ENCODE data around the gene RPS19BP1.
A peak's percentile ranks its signal among the peaks of the same experiment; 100 is the strongest.

Gene RPS19BP1

DNA sequence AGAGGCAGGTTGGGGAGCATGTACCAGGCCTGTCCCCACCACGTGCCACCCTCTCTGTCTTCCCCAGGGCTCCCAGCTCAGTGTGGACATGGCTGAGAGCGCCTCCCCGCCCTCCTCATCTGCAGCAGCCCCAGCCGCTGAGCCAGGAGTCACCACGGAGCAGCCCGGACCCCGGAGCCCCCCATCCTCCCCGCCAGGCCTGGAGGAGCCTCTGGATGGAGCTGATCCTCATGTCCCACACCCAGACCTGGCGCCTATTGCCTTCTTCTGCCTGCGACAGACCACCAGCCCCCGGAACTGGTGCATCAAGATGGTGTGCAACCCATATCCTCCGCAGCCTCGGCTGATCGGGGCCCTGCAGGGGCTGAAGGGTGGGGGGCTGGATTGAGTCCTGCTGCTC, 38.1 kb upstream of the RPS19BP1 start, which contains the start of gene CACNA1I:
TSS of gene CACNA1I (plus strand) at position 89 of the 400 bp plus-strand sequence. CDS start at position 89, 0 bp downstream.
- no peak for DNase-seq (ENCODE audit: insufficient read length, low spot score)
- TF ChIP-seq SPI1 (IDR thresholded peaks at IDR 0.05; ENCODE audit: low read depth, low read length) (no peak), POLR2A (IDR thresholded peaks at IDR 0.05; ENCODE audit: low read depth, low read length) (no peak), TAF1 (IDR thresholded peaks at IDR 0.05; ENCODE audit: low read depth, low read length) (no peak), POLR2AphosphoS5 (IDR thresholded peaks at IDR 0.05; ENCODE audit: low read depth, low read length) (no peak), POU2F2 (IDR thresholded peaks at IDR 0.05; ENCODE audit: low read depth, low read length) (no peak), PAX5 (IDR thresholded peaks at IDR 0.05; ENCODE audit: insufficient read depth, low read length, severe bottlenecking) (no peak)
- no peak for FAIRE-seq

DNA sequence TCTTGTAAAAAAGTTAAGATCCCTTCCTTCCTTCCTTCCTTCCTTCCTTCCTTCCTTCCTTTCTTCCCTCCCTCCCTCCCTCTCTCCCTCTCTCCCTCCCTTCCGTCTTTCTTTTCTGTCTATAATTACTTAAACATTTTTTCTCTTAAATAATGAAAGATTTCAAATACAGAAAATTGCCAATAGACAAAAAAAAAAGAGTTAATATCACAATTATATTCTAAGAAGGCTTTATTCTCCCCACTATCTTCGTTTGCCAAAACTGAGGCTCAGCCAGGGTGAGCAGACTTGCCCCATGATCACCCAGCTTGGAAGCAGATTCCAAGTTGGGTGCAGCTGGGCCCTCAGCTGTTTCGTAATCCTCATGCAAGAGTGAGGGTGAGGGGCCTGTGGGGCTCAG, 37.7 kb upstream of the RPS19BP1 start:
- FAIRE-seq (no peak), DNase-seq (ENCODE audit: insufficient read length, low spot score) (no peak)

DNA sequence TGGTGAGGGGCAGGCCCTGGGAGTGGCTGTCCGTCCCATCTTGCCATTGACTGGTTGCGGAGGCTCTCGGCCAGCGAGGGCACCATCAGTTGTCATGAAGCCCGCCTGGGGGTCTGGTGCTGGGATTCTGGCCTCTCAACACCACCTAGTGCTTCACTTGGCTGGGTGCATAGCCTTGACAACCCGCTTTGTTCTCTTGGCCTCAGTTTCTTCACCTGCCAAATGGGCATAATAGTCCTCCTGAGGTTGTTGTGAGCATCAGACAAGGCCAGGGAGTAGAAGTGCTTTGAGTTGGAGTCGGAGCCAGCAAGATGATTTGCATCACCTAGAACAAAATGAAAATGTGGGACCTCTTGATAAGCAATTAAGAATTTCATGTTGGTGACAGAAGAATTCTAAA, 36.5 kb upstream of the RPS19BP1 start:
- no peak for TF ChIP-seq POU2F2 (IDR thresholded peaks at IDR 0.05; ENCODE audit: low read depth, low read length)
- no peak for TF ChIP-seq POLR2A (IDR thresholded peaks at IDR 0.05; ENCODE audit: low read depth, low read length)
- no peak for TF ChIP-seq POLR2AphosphoS5 (IDR thresholded peaks at IDR 0.05; ENCODE audit: low read depth, low read length)
- TF ChIP-seq TAF1 (IDR thresholded peaks at IDR 0.05; ENCODE audit: low read depth, low read length) = no peak
- no peak for TF ChIP-seq PAX5 (IDR thresholded peaks at IDR 0.05; ENCODE audit: insufficient read depth, low read length, severe bottlenecking)
- TF ChIP-seq SPI1 (IDR thresholded peaks at IDR 0.05; ENCODE audit: low read depth, low read length) = no peak
- no peak for DNase-seq (ENCODE audit: insufficient read length, low spot score)
- no peak for FAIRE-seq

More for the DNA sequence above, 37.7 kb upstream of the RPS19BP1 start:
- no peak for TF ChIP-seq POLR2AphosphoS5 (IDR thresholded peaks at IDR 0.05; ENCODE audit: low read depth, low read length)
- TF ChIP-seq POU2F2 (IDR thresholded peaks at IDR 0.05; ENCODE audit: low read depth, low read length) = no peak
- no peak for TF ChIP-seq TAF1 (IDR thresholded peaks at IDR 0.05; ENCODE audit: low read depth, low read length)
- TF ChIP-seq SPI1 (IDR thresholded peaks at IDR 0.05; ENCODE audit: low read depth, low read length) = no peak
- no peak for TF ChIP-seq PAX5 (IDR thresholded peaks at IDR 0.05; ENCODE audit: insufficient read depth, low read length, severe bottlenecking)
- no peak for TF ChIP-seq POLR2A (IDR thresholded peaks at IDR 0.05; ENCODE audit: low read depth, low read length)

DNA sequence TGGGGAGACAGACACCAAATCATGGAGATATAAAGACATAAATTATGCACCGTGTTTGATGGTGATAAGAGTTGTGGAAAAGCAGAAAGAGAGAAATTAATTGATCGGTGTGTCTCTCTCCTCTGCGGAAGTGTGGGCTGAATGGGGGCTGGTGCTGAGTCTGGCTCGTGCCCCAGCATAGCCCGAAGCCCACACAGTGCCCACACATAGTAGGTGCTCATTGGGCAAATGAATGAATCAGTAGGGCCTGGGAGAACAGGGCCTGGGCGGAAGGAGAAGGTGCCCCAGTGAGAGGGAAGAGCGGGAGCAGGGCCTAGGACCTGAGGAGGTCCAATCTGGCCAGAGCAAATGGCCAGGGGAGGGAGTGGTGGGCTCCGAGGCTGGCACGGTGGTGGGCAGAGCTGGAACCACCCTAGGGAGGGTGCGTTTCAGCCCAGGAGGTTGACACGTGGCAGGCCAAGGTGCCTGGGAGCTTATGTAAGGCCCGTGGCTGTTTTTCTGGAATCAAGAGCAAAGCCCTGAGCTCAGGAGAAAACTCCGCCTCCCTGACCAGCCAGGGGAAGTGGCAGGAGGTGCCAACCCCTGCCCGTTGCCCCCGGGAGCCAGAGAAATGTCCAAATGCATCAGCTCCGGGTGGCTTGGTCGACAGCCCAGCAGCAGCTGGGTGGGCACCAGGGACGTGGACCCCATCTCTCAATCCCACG, 35.9 kb upstream of the RPS19BP1 start:
- DNase-seq (ENCODE audit: insufficient read length, low spot score) = no peak
- no peak for FAIRE-seq
- TF ChIP-seq POLR2A (IDR thresholded peaks at IDR 0.05; ENCODE audit: low read depth, low read length) (no peak), POU2F2 (IDR thresholded peaks at IDR 0.05; ENCODE audit: low read depth, low read length) (no peak), POLR2AphosphoS5 (IDR thresholded peaks at IDR 0.05; ENCODE audit: low read depth, low read length) (no peak), PAX5 (IDR thresholded peaks at IDR 0.05; ENCODE audit: insufficient read depth, low read length, severe bottlenecking) (no peak), TAF1 (IDR thresholded peaks at IDR 0.05; ENCODE audit: low read depth, low read length) (no peak), SPI1 (IDR thresholded peaks at IDR 0.05; ENCODE audit: low read depth, low read length) (no peak)

DNA sequence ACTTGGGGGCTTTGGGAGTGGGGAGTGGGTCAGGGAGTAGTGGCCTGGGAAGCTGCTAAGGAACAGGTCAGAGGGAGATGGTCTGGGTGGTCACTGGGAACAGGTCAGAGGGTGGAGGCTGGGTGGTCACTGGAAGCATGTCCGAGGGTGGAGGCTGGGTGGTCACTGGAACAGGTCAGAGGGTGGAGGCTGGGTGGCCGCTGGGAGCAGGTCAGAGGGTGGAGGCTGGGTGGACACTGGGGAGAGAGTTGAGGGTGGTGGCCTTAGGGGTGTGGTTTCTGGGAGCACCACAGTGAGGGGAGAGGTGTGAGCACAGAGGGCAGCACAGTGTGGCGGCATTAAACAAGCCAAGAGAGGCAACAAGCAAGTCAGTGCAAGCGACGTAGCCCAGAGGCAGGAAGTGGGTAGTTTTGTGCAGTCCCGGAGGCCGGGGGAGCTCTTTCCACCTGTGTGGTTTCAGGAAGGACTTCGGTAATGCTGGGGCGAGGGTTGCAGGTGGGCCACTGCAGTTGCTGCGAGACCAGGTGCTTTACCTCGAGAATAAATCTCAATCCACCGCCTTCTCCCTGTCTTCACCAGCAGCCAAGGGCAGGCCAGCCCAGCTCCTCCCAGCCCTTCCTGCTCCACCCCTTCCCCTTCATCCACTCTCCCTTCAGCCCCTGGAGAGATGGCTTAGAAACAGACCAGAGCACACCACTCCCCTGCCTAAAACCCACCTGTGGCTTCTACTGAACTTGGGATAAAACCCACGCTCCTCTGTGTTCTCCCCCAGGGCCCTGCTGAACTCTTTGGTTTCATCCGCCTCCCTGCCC, 34.8 kb upstream of the RPS19BP1 start:
- FAIRE-seq (peak; percentile 84), DNase-seq (ENCODE audit: insufficient read length, low spot score) (no peak)
- TF ChIP-seq SPI1 (IDR thresholded peaks at IDR 0.05; ENCODE audit: low read depth, low read length) (peak; percentile 32; the same call in 1 of the 2 replicates), POU2F2 (IDR thresholded peaks at IDR 0.05; ENCODE audit: low read depth, low read length) (no peak)

DNA sequence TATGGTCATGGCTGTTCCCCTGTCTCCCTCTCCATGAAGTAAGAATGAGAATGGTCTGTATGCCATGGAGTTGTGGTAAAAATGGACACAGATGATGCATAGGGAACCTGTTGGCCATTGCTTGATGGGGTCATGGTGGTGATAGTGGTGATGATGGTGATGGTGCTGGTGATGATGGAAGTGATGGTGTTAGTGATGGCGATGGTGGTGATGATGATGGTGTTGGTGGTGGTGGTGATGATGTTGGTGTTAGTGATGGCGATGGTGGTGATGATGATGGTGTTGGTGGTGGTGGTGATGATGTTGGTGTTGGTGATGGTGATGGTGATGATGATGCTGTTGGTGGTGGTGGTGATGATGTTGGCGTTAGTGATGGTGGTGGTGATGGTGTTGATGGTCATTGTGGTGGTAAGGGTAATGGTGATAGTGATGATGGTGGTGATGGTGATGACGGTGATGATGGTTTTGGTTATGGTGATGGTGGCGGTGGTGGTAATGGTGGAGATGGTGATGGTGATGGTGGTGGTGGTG, 32.9 kb upstream of the RPS19BP1 start:
- FAIRE-seq = peak; percentile 79
- DNase-seq (ENCODE audit: insufficient read length, low spot score) = no peak
- no peak for TF ChIP-seq POLR2AphosphoS5 (IDR thresholded peaks at IDR 0.05; ENCODE audit: low read depth, low read length)
- TF ChIP-seq POLR2A (IDR thresholded peaks at IDR 0.05; ENCODE audit: low read depth, low read length) = no peak
- TF ChIP-seq SPI1 (IDR thresholded peaks at IDR 0.05; ENCODE audit: low read depth, low read length) = no peak
- TF ChIP-seq POU2F2 (IDR thresholded peaks at IDR 0.05; ENCODE audit: low read depth, low read length) = no peak
- no peak for TF ChIP-seq PAX5 (IDR thresholded peaks at IDR 0.05; ENCODE audit: insufficient read depth, low read length, severe bottlenecking)
- TF ChIP-seq TAF1 (IDR thresholded peaks at IDR 0.05; ENCODE audit: low read depth, low read length) = no peak

DNA sequence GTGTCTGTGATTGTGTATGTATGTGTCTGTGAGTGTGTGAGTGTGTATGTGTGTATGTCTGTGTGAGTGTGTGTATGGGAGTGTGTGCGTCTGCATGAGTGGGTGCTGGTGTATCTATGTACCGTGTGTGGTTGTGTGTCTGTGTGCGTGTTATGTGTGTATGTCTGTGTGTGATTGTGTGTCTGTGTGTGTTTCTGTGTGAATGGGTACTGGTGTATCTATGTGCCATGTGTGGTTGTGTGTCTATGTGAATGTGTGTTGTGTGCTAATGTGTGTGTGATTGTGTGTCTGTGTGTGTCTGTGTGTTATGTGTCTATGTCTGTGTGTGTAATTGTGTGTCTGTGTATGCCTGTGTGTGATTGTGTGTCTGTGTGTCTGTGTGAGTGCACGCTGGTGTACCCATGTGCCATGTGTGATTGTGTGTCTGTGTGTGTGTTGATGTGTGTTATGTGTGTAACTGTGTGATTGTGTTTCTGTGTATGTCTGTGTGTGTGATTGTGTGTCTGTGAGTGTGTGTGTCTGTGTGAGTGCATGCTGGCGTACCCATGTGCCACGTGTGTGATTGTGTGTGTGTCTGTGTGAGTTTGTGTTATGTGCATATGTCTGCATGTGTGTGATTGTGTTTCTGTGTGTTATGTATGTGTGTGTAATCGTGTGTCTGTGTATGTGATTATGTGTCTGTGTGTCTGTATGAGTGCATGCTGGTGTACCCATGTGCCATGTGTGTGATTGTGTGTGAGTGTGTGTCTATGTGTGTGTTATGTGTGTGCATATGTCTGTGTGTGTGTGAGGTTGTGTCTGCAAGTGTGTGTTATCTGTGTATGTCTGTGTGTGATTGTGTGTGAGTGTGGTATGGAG, 31.3 kb upstream of the RPS19BP1 start:
- FAIRE-seq = peak; percentile 94
- no peak for DNase-seq (ENCODE audit: insufficient read length, low spot score)
- TF ChIP-seq POLR2A (IDR thresholded peaks at IDR 0.05; ENCODE audit: low read depth, low read length) (no peak), TAF1 (IDR thresholded peaks at IDR 0.05; ENCODE audit: low read depth, low read length) (no peak), PAX5 (IDR thresholded peaks at IDR 0.05; ENCODE audit: insufficient read depth, low read length, severe bottlenecking) (no peak), POLR2AphosphoS5 (IDR thresholded peaks at IDR 0.05; ENCODE audit: low read depth, low read length) (no peak), SPI1 (IDR thresholded peaks at IDR 0.05; ENCODE audit: low read depth, low read length) (no peak), POU2F2 (IDR thresholded peaks at IDR 0.05; ENCODE audit: low read depth, low read length) (no peak)

DNA sequence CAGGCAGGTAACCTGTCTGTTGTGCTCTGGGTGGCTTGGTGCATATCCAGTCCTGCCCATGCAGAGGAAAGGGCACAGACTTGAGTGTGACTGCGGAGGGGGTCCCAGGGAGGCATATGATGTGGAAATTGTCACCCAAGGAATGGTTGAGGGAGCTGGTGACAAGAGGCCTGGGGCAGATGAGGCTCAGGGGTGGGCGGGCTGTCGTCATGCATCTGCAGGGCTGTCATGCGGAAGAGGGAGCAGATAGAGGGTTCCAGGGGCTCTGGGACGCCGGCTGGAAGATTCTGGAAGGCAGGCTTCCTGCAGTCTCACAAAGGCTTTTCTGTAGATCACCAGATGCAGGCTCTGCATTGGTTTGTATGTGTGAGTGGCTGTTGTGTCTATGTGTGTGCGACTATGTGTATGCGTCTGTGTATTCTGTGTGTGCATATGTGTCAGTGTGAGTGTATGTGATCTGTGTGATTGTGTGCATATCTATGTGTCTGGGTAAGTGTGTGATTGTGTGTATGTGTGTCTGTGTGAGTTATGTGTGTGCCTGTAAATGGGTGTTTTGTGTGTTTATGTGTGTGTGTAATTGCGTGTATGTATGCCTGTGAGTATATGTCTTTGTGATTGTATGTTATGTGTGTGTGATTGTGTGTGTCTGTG, 30.4 kb upstream of the RPS19BP1 start:
- DNase-seq (ENCODE audit: insufficient read length, low spot score) (no peak), FAIRE-seq (no peak)
- TF ChIP-seq PAX5 (IDR thresholded peaks at IDR 0.05; ENCODE audit: insufficient read depth, low read length, severe bottlenecking) (no peak), TAF1 (IDR thresholded peaks at IDR 0.05; ENCODE audit: low read depth, low read length) (no peak), POLR2A (IDR thresholded peaks at IDR 0.05; ENCODE audit: low read depth, low read length) (no peak), POLR2AphosphoS5 (IDR thresholded peaks at IDR 0.05; ENCODE audit: low read depth, low read length) (no peak), SPI1 (IDR thresholded peaks at IDR 0.05; ENCODE audit: low read depth, low read length) (no peak), POU2F2 (IDR thresholded peaks at IDR 0.05; ENCODE audit: low read depth, low read length) (no peak)

Measured in GM12891 (cell line).